Motor neuron (in vitro differentiated cells): Measurements from ENCODE around the gene PAN3. TPM values are rescaled to one million over a fixed set of nuclear protein-coding genes. Genes with fewer than 3 reads are reported as not detected.

Experiments used
- ATAC-seq, 8 experiments: fragments of 200-7000 bp; cut with Tn5 transposase; replicated peaks in 6 of 8; 2 replicates each; pipeline ENCODE4 v1.8.0; 2021; ENCODE audit warnings: mild to moderate bottlenecking in 8 of 8, moderate library complexity in 8 of 8
- H3K27ac ChIP-seq, 2 donors: fragments of 250-450 bp; sonication (Bioruptor Pico); 2 replicates each; pipeline ENCODE4 v1.9.0; 2021; ENCODE audit warnings: antibody characterized with exemption in 2 of 2, mild to moderate bottlenecking in 2 of 2, moderate library complexity in 1 of 2
- H3K4me1 ChIP-seq, 2 donors: fragments of 250-450 bp; sonication (Bioruptor Pico); replicated peaks in 1 of 2; 2 replicates each; pipeline ENCODE4 v1.6.1; 2021; ENCODE audit warnings: antibody characterized with exemption in 2 of 2, mild to moderate bottlenecking in 2 of 2, moderate library complexity in 1 of 2
- H3K4me3 ChIP-seq, 5 donors: fragments of 250-450 bp; sonication (Bioruptor Pico); 2 replicates each; pipeline ENCODE4 v1.9.0; 2021; ENCODE audit warnings: antibody characterized with exemption in 5 of 5, mild to moderate bottlenecking in 5 of 5, moderate library complexity in 4 of 5
- WGBS, 10 experiments: fragments of 450-650 bp; shearing (Covaris generic); methylation state at CpG; one replicate each; pipeline ENCODE4 v1.0.0; 2022; 5-methylcytosine and 5-hydroxymethylcytosine counted together
- in situ Hi-C, 9 experiments: fragments of 400-800 bp; cut with MboI; loops; one replicate each; pipeline ENCODE4 v1.15.0; 2021; ENCODE audit warnings: low sequenced_read_pairs in 9 of 9, low pct_unique_long_range_greater_than_20kb in 2 of 9; ENCODE audit not compliant: unreplicated experiment in 9 of 9
- total RNA-seq, 8 experiments: library from RNA; unstranded; fragments of 300-600 nt; gene quantifications; 2 replicates each; pipeline versions ENCODE4 v1.2.3 to v1.2.4, GENCODE V29; 2022

PAN3 gene
- total RNA-seq, 8 experiments from 2014 or later, result 12.6 to 40.2 (median 18.2) TPM

DNA sequence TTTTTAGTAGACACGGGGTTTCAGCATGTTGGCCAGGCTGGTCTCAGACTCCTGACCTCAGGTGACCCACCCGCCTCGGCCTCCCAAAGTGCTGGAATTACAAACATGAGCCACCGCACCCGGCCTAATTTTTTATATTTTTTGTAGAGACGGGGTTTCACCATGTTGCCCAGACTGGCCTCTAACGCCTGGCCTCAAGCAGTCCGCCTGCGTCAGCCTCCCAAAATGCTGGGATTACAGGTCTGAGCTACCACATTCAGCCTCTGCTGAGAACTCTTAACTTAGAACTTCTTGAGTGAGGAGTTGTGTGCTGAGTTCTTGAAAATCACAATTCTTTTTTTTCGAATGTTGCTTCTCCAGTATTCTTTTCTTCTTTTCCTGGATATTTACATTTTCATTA, 112.2 kb downstream of the PAN3 start:
- Histone ChIP-seq H3K4me1 (no peaks in the 10 kb centered on the region), H3K4me3 (no peak overlapping the region), H3K27ac (no peak overlapping the region)
- in situ Hi-C loops, result no loop called here
- no peak for ATAC-seq
- 84 to 100% (median 94%) methylated on average over 3 to 9 of the region's 10 CpGs; no CpG with 5 or more reads in 1 of the 10 experiments for WGBS, 10 experiments

DNA sequence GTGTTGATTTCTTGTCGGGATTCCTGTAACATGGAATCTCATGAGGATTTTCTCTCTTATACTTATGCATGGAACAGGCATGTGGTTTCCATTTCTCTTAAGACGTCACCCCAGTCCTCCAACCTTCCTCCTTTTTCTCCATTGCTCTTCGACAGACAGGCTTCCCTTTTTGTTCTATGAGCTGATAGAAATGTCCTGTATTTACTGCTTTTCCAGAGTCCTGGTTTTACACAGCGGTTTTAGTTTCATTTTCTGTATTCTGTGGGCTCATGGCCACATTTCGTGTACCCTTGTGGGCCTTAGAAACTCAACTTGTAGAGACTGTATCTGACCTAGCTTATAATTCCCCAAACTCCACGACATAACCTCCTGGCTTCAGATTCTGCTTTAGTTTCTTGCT, 113.1 kb downstream of the PAN3 start:
- no peaks in the 10 kb centered on the region for H3K4me1 ChIP-seq
- H3K4me3 ChIP-seq, result no peak overlapping the region
- H3K27ac ChIP-seq, result no peak overlapping the region
- no peak for ATAC-seq
- 56 to 100% (median 95%) methylated on average over 2 to 6 of the region's 6 CpGs for WGBS, 10 experiments
- in situ Hi-C loops, result no loop called here

DNA sequence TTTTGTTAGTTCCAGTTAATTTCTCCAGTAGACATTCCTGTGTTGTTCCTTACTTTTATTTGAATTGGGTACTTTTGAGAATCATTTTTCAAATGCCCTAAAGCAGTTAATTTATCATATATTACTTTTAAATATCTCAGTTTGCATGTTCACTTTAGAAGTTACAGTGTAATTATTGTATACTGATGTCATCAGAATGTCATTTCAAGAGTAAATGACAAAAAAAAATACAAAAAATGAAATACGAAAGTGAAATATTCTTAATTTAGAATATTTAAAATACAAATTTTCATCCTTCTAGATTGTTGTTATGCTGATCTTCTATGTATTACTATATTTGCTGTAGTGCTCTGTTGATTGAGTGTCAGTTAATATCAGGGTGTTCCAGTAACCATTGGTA, 114.2 kb downstream of the PAN3 start:
- 82 to 100% (median 96%) methylated on average over 1 of the region's 1 CpG; no CpG with 5 or more reads in 1 of the 10 experiments for WGBS, 10 experiments
- Histone ChIP-seq H3K27ac (no peak overlapping the region), H3K4me3 (no peak overlapping the region), H3K4me1 (no peaks in the 10 kb centered on the region)
- in situ Hi-C loops, result no loop called here
- ATAC-seq, result no peak

GRCh38 chr13:28257305-28257704, 119.0 kb downstream of the PAN3 start:
- Histone ChIP-seq H3K4me3 (no peak overlapping the region), H3K27ac (no peak overlapping the region), H3K4me1 (no peaks in the 10 kb centered on the region)
- 80 to 100% (median 93%) methylated on average over 1 to 4 of the region's 4 CpGs for WGBS, 10 experiments
- in situ Hi-C loops, result no loop called here
- no peak for ATAC-seq

GRCh38 chr13:28258417-28258816, 120.1 kb downstream of the PAN3 start:
- Histone ChIP-seq H3K27ac (no peak overlapping the region), H3K4me3 (no peak overlapping the region), H3K4me1 (no peaks in the 10 kb centered on the region)
- in situ Hi-C loops, result no loop called here
- ATAC-seq, result no peak
- 89 to 100% (median 98%) methylated on average over 1 to 3 of the region's 3 CpGs; no CpG with 5 or more reads in 2 of the 10 experiments for WGBS, 10 experiments

- ATAC-seq, result no peak
- Histone ChIP-seq H3K4me3 (no peak overlapping the region), H3K4me1 (no peaks in the 10 kb centered on the region), H3K27ac (no peak overlapping the region)
- in situ Hi-C loops, result no loop called here
- 80 to 100% (median 95%) methylated on average over 1 to 4 of the region's 4 CpGs for WGBS, 10 experiments
These were observed 129.2 kb downstream of the PAN3 start for GRCh38 chr13:28267497-28267896.

DNA sequence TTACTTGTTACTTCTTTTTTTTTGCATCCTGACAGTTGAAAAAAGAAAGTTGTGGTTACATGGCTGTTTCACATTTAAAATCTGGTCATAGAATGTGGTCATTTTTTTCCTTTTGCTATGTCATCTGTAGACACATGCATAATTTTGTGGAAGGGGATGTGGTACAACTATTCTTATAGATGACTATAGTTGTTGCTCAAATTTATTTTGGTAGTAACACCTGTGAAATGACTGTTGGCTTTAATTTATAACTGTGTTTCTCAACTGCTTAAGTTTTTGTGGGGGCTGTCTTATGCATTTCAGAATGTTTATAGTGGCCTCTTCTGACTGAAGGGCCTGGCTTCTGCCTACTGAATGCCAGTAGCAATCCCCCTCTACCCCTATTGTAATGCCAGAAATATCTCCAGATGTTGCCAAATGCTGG, 130.5 kb downstream of the PAN3 start:
- Histone ChIP-seq H3K4me3 (no peak overlapping the region), H3K4me1 (no peaks in the 10 kb centered on the region), H3K27ac (no peak overlapping the region)
- ATAC-seq, result no peak
- in situ Hi-C loops, result no loop called here

DNA sequence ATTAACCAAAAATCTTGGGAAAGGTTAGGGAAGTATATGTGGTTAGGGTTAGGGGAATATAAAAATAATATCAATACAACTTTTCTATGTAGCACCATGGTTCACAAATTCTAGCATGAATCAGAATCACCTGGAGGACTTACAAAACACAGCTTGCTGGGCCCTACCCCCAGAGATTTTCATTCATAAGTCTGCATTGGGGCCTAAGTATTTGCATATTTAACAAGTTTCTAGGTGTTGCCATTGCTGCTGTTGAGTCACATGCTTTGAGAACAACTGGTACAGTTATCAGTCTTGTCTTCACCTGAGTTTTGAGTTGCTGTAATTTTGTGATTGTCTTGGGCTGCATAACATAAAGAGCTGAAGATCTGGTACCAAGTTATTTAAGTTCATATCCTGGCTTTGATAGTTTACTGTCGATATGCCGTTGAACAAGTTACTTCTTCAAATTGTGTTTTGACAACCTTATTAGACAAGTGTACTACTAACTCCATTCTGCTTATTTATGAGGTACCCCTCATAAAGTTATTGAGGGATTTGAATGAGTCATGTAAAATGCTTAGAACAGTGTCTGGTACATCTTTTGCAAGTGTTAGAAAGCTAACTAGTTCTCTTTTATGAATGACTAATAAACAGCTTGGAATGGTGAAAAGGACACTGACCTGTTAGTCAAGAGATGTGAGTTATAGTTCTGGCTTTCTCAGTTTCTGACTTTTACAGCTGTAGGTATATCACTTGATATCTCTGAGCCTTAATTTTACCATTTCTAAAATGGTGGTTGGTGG, 132.9 kb downstream of the PAN3 start:
- peak in 2 of 8 experiments; percentile 19 to 64 for ATAC-seq
- Histone ChIP-seq H3K4me3 (no peak overlapping the region), H3K27ac (no peak overlapping the region), H3K4me1 (no peaks in the 10 kb centered on the region)
- in situ Hi-C loops, result no loop called here
- 90 to 100% (median 100%) methylated on average over 1 to 2 of the region's 2 CpGs; no CpG with 5 or more reads in 1 of the 10 experiments for WGBS, 10 experiments

- no peaks in the 10 kb centered on the region for H3K4me1 ChIP-seq
- no peak for ATAC-seq
- H3K4me3 ChIP-seq, result no peak overlapping the region
- WGBS, 10 experiments, result 54 to 100% (median 78%) methylated on average over 1 to 3 of the region's 3 CpGs
- H3K27ac ChIP-seq, result no peak overlapping the region
- in situ Hi-C loops, result no loop called here
These were observed 135.6 kb downstream of the PAN3 start for GRCh38 chr13:28273919-28274318.

GRCh38 chr13:28282451-28282850, 144.1 kb downstream of the PAN3 start:
- Histone ChIP-seq H3K27ac (no peak overlapping the region), H3K4me1 (no peaks in the 10 kb centered on the region), H3K4me3 (no peak overlapping the region)
- in situ Hi-C loops, result no loop called here
- 83 to 100% (median 92%) methylated on average over 3 to 5 of the region's 5 CpGs for WGBS, 10 experiments
- ATAC-seq, result no peak

DNA sequence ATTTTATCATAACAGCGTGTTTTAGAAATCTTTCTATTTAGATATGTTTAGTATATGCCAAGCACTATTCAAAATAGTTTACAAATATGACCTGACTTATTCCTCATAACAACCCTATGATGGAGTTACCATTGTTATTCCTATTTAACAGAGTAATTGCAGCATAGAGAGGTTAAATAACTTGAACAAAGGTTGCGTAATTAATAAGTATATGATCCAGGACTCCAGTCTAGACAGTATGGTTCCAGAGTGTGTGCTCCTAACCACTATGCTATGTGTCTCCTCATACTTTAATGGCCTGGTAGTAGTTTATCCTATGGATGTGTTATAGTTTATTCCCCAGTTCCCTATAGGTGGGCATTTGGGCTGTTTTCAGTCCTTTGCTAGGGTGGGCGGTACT, 145.3 kb downstream of the PAN3 start:
- H3K4me1 ChIP-seq, result no peaks in the 10 kb centered on the region
- no peak overlapping the region for H3K4me3 ChIP-seq
- ATAC-seq, result no peak
- H3K27ac ChIP-seq, result no peak overlapping the region
- WGBS, 10 experiments, result 89 to 100% (median 100%) methylated on average over 1 to 3 of the region's 3 CpGs; no CpG with 5 or more reads in 1 of the 10 experiments
- in situ Hi-C loops, result no loop called here

GRCh38 chr13:28286263-28286662, 147.9 kb downstream of the PAN3 start:
- WGBS, 10 experiments, result 78 to 100% (median 95%) methylated on average over 1 of the region's 1 CpG; no CpG with 5 or more reads in 4 of the 10 experiments
- H3K4me3 ChIP-seq, result no peak overlapping the region
- in situ Hi-C loops, result no loop called here
- no peak for ATAC-seq
- no peaks in the 10 kb centered on the region for H3K4me1 ChIP-seq
- H3K27ac ChIP-seq, result no peak overlapping the region

DNA sequence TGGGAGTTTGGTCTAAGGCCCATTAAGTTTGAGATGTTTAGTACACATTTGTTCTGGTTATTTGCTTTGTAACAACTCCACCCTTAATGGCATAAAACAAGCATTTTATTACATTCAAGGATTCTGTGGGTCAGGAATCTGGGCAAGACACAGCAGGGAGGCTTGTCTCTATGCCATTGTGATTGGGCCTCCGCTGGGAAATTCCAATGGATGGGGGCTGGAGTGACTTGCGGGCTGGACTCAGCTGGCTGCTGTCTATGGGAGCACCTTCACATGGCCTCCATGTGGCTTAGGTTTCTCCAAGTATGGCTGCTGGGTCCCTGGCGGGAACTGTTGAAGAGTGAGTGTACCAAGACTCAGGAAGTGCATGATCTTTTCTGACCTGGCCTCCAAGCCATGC, 159.0 kb downstream of the PAN3 start:
- WGBS, 10 experiments, result 10 to 100% (median 92%) methylated on average over 1 to 2 of the region's 3 CpGs; no CpG with 5 or more reads in 4 of the 10 experiments
- Histone ChIP-seq H3K4me3 (no peak overlapping the region), H3K27ac (no peak overlapping the region), H3K4me1 (no peaks in the 10 kb centered on the region)
- in situ Hi-C loops, result no loop called here
- peak in 5 of 8 experiments; percentile 29 to 91 (median 49) for ATAC-seq

GRCh38 chr13:28299916-28300315, 161.6 kb downstream of the PAN3 start:
- H3K27ac ChIP-seq, result no peak overlapping the region
- ATAC-seq, result peak in 2 of 8 experiments; percentile 7 to 35
- WGBS, 10 experiments, result 9 to 100% (median 40%) methylated on average over 1 to 2 of the region's 2 CpGs; no CpG with 5 or more reads in 3 of the 10 experiments
- in situ Hi-C loops, result loop anchor here in 2 of 9 experiments (25.0 kb wide), 2 partner anchors 337 to 487 kb away; no protein-coding TSS in a partner anchor
- no peaks in the 10 kb centered on the region for H3K4me1 ChIP-seq
- H3K4me3 ChIP-seq, result no peak overlapping the region
